Measurements from ENCODE around the gene LRRC8E. TPM values are rescaled to one million over a fixed set of nuclear protein-coding genes. Genes with fewer than 3 reads are reported as not detected.
A peak's percentile ranks its signal among the peaks of the same experiment; 100 is the strongest.

The LRRC8E gene
- polyA plus RNA-seq, 3 donors: 2.8 to 4.1 (median 3.9) TPM

DNA sequence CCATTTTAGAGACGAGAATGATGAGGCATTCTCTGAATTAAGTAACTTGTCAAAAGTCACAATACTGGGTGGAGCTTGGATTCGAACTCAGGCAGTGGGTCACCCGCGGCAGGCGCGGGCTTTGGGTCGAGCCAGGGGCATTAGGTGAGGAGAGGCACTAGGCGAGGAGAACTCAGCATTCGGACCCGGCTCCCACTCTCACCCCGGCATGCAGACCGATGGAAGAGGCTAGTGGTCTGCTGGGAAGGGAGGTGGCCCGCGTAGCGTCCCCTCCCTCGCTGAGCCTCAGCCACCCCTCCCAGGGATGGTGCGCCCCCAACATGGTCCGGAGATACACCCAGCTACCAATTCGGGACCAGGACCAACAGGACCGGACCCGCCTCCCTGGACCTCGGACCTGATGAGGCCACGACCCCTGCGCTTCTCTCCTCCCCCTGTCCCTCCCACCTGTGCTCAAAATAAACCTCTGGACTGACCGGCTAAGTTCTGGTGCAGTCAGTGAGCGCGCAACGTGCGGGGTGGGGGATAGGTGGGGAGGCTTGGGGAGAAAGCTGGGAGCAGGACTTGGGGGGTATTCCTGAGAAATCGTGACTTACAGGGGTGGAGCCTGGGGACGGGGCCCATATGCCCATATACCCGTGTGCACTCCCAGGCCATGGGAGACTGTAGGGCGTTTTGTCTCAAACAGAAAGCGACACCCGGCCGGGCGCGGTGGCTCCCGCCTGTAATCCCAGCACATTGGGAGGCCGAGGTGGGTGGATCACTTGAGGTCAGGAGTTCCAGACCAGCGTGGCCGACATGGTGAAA is 30.5 kb downstream of the LRRC8E start:
- DNase-seq: no peak

- DNase-seq: peak; percentile 94
Observed at GRCh38 chr19:7919610-7920518, 31.6 kb downstream of the LRRC8E start, which contains the start of gene SNAPC2. Gene SNAPC2, plus strand, starts transcription at chr19:7920338. Its CDS starts 29 bp downstream, at chr19:7920367.

DNA sequence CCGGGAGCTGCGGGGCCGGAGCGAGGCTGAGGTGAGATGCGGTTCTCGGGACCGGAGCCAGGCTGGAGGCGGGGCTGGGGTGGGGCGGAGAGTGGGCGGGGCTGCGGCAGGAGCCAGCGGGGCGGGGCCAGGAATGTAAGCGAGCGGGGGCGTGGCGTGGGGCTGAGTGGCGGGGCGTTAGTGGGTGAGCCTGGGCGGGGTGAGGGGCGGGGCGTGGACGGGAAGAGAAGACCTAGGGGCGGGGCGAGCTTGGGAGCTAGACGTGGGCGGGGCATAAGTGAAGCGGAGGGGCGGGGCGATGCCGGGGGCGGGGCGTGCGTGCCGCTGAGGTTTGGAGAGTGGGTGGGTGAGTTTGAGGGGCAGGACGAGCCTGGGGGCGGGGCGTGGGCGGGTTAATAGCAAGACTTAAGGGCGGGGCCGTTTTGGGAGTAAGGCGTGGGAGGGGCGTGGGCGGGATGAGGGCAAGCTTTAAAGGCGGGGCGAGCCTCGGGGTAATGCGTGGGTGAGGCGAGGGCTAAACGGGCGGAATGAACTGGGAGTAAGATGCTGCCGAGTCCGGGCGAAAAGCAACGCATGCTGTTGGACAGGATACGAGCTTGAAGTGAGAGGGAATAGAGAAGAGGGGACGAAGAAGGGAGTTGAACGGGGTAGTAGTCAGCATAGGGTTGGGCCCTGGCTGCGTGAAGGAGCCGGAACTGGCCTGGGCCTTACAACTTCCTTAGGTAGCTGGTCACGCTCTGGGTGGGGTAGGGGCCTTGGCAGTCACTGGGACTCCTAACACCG is 32.4 kb downstream of the LRRC8E start:
- DNase-seq: peak; percentile 93

DNA sequence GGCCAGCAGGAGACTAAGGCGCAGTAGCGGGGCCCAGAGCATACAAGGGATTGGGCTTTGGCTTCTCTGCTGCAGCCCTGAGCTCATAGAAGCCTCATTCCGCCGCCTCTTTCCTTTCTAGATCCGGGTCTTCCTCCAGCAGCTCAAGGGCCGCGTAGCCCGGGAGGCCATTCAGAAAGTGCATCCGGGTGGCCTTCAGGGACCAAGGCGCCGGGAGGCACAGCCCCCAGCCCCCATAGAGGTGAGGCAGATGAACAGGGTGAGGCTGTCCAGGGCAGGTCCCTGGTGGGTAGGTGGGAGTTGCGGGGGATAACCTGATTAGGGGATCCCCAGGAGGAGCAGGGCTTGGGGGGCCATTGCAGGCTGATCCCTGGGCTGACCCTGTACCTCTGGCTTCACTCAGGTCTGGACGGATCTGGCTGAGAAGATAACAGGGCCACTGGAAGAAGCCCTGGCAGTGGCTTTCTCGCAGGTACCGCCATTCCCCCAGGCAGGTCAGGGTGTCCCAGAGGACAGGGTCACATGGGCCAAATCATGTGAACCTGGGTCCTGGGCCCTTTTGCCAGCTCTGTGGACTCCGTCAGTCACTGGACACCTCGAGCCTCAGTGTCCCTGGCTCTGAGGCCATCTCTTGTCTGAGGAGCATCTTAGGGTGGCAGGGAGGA is 33.1 kb downstream of the LRRC8E start:
- DNase-seq: no peak

- DNase-seq: no peak
Observed at GRCh38 chr19:7921967-7922835, 33.9 kb downstream of the LRRC8E start.

DNA sequence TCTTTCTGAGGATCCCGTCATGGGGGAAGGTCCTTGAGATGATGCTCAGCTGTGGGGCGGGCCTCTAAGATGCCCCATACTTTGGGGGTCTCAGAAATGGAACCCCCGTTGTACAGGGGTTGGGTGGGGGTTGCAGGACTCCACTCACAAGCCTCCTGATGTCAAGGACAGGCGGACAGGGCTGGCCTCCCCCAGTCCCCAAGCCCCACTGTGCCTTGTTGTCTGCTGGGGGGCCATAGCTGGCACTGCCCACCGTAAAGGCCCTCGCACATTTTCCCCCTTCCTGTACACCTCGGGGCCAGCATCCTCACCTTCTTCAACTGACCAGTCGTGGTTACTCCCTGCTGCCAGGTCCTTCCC is 34.5 kb downstream of the LRRC8E start:
- DNase-seq: no peak

DNA sequence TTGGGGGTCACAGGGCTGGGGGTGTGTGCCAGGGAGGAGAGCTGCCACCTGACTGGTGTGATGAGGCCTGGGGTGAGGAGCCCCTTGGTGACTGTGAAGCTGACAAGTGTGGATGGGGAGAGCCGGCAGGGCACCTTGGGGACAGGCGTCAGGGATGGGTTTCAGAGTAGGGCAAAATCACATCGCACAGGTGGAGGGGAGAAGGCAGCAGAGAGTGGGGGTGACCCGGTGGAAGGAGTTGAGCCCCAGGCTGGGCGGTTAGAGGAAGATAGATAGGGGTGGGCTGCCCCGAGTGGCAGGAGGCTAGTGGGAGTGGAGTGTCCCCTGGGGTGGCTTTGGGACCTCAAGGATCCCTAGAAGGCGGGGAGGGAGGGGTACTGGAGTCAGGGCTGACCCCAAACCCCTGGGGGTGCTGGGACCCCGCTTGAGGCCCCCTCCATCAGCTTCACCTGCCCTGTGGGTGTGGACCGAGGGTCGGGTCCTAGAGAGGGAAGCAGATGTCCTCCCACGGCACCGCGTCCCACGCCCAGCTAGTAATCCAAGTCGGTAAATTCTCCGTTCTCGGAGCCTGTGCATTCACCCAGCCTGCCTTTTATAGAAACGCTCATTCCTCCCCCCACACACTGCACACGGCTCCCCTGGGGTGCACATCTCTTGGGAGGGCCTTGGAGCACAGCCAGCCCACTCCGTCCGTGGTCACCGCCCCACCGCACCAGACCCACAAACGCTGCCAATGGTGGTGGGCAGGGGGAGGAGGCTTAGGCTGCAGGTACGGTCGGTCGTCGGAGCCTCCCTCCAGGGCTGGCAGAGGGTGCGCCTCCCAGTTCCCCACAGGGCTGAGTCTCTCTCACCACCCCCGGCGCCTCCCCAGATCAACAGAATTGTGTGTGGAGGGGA is 35.2 kb downstream of the LRRC8E start:
- DNase-seq: no peak

DNA sequence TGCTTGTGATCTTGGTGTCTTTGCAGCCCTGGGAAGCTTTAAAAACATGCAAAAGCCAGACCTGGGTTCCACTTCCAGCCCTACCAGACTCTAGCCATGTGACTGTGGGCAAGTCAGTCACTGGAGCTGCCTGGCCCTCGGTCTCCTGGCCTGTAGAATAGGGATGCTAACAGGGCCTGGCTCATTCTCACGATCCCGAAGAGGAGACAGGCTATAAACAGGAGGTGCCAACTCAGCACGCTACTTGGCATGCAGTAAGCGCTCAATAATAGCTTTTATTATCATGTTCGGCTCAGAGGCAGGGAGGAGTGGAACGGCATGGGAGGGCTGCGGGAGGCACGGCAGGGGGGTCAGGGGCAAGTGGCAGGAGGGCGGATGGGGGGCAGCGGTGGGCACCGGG is 35.9 kb downstream of the LRRC8E start:
- DNase-seq: no peak

DNA sequence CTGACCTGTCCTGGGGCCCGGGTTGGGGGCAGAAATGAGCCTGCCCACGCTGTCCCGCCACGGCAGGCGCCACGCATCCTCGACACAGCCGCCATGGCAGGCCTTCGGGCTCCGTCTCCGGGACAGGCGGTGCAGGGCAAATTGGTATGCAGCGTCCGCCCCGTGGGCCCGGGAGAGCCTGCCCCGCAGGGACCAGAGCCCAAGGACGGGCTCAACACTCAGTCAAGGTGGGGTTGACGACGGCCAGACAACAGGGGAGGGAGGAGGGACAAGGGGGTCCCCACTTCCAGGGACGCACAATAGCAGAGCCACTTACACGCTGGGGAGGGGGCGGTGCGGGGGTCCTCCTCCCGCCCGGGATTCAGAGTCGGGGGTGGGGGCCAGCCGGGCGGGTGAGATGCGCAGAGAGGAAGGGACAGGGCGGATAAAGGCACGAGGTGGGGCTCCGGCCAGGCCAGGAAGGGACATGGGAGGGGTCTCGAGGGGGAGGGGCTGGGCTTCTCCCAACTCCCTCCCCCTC is 36.4 kb downstream of the LRRC8E start:
- no peak for DNase-seq

DNA sequence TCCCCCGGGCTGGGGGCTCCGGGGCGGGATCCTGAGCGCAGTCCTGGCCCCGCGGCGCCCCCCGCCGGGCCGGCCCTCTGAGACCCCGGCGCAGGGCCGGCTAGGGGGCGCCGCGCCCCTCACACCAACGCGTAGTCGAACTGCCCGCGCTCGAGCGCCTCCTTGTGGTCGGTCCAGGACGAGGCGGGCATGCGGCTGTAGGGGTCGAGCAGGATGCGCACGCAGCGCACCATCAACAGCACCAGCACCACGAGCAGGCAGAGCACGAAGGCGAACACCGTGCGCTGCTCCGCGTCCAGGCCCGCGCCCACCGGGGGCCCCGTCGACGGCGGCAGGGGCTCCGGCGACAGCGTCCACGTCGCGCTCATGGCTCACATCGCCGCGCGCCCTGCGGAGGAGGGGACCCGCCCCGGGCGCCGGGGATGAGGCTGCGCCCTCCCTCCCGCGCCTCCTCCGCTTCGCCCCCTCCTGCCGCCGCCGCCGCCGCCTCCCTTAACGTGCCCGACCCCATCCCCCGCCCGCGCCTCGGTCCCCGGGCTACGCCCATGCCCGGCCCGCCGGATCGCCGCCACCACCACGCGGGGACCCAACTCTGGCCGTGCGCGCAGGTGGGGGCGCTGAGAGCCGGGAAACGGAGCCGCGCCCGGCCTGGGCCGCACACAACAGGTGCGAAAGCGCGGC is 37.0 kb downstream of the LRRC8E start:
- peak; percentile 82 for DNase-seq

GRCh38 chr19:7926021-7926726 is 37.9 kb downstream of the LRRC8E start, which contains the start of gene CTXN1:
Gene CTXN1, minus strand, starts transcription at chr19:7926135. Its CDS starts 597 bp downstream, at chr19:7925538.
- peak; percentile 65 for DNase-seq

GRCh38 chr19:7926727-7927604 is 38.7 kb downstream of the LRRC8E start:
- DNase-seq: no peak

- DNase-seq: no peak
Observed at GRCh38 chr19:7927605-7928333, 39.5 kb downstream of the LRRC8E start.

GRCh38 chr19:7928334-7928706 is 40.0 kb downstream of the LRRC8E start:
- DNase-seq: no peak

DNA sequence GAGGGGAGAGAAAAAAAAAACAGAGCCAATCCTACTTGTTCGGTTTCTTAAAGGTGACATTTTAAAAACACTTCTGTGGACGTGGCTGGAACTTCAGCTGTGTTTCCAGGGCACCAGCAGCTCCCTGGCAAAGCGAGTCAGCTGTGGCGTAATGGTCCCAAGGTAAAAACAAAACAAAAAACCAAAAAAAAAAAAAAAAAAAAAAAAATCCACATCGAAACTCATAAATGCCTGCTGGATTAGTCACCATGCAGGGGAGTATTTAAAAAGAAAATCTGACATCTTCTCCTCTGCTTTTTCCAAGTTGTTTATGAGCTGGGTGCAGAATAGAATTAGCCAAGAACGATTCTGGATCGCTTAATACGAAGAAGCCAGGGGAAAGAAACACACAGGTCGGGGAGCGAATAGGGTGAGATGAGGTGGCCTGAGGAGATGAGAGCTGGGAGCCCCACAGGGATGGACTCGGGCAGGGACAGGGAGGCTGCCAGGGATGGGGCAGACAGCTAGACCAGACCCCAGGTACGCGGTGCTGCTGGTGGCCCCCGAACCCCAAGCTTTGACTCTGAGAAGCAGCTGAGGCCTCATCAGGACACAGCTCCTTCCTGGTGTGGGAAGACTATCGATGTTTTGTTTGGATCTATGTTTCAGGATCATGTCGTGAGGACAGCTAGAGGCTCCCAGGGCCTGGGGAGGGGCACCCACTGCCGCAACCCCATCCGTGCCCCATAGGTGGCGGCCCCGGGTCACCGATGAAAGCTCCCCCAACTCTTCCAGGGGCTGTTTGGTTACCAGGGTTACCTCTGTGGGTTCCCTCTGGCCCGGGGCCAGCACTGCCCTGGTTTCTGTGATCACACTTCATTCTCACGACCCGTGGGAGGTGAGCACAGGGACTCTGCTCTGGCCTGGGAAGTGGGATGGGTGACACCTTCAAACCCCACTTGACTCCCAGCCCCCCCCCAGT is 40.7 kb downstream of the LRRC8E start:
- no peak for DNase-seq

Data from renal pelvis (tissue), 4 donors.